K562 (cell line): ENCODE measurements around the gene ARHGAP15. TPM values are rescaled to one million over a fixed set of nuclear protein-coding genes. Genes with fewer than 3 reads are reported as not detected.

Experiments
- ATAC-seq: fragments of 200-7000 bp; cut with Tn5 transposase; 3 replicates; pipeline ENCODE4 v1.9.1; 2020; ENCODE audit warnings: moderate library complexity
- BruUV-seq: library from RNA; stranded (reverse); fragments of 400-500 nt; replicated peaks from 2 replicates; lab custom pipeline; 2021; lab: Mats Ljungman, UMichigan
- CTCF ChIA-PET: fragments of 300-600 bp; formaldehyde crosslinking; extraction: SDS; loops from one replicate; lab custom pipeline; 2021; ENCODE audit warnings: low intra/inter-chr PET ratio; lab: Yijun Ruan, JAX
- POLR2A ChIA-PET: fragments of 300-600, 350-650 bp; sonication (Branson Sonifier 250); formaldehyde crosslinking; extraction: SDS; loops from one replicate; lab custom pipeline; 2021; ENCODE audit warnings: antibody characterized with exemption, inconsistent platforms; lab: Yijun Ruan, JAX
- DNase-seq, 4 experiments: peaks; one replicate each; pipeline versions ENCODE4 v3.0.0 to v3.0.0-alpha.2; 2011 to 2018; ENCODE audit warnings: low spot score in 3 of 4, mixed read lengths in 3 of 4; ENCODE audit errors: extremely low read depth in 1 of 4
- FAIRE-seq: peaks from 2 replicates; lab custom pipeline; 2011; peaks lifted over from hg19 to GRCh38; lab: Jason Lieb, UNC
- H2AFZ ChIP-seq: 2 replicates; pipeline ENCODE4 v1.6.0; 2011; ENCODE audit warnings: low read depth, low read length, control low read depth, inconsistent platforms
- H3K27ac ChIP-seq: fragments of 200-600 bp; 3 replicates; pipeline ENCODE4 v1.8.0; 2011; ENCODE audit warnings: low read depth, mild to moderate bottlenecking, control low read depth, inconsistent platforms, low read length, moderate library complexity, mixed read lengths; ENCODE audit errors: extremely low read depth
- H3K27me3 ChIP-seq, 2 experiments: fragments of 300-600 bp in 1 of 2; 2 replicates in 1 of 2; 3 replicates in 1 of 2; pipeline versions ENCODE4 v1.6.0 to v1.8.0; 2011; ENCODE audit warnings: inconsistent platforms in 2 of 2, low read length in 2 of 2, mild to moderate bottlenecking in 1 of 2, mixed read lengths in 1 of 2, moderate library complexity in 1 of 2; ENCODE audit not compliant: control insufficient read depth in 2 of 2, insufficient read depth in 2 of 2
- H3K36me3 ChIP-seq: fragments of 300-600 bp; 3 replicates; pipeline ENCODE4 v1.8.0; 2011; ENCODE audit warnings: mild to moderate bottlenecking, low read length, inconsistent platforms; ENCODE audit not compliant: control insufficient read depth, insufficient read depth
- H3K4me1 ChIP-seq, 2 experiments: fragments of 200-600 bp in 1 of 2; replicated peaks in 1 of 2; 2 replicates in 1 of 2; 3 replicates in 1 of 2; pipeline versions ENCODE4 v1.5.1 to v1.8.0; 2011; ENCODE audit warnings: inconsistent platforms in 2 of 2, low read length in 2 of 2, mild to moderate bottlenecking in 1 of 2, mixed read lengths in 1 of 2, moderate library complexity in 1 of 2; ENCODE audit not compliant: control insufficient read depth in 2 of 2, insufficient read depth in 2 of 2
- H3K4me2 ChIP-seq: 2 replicates; pipeline ENCODE4 v1.6.1; 2011; ENCODE audit warnings: low read length, control low read depth, inconsistent platforms, mixed read lengths; ENCODE audit not compliant: insufficient read depth
- H3K4me3 ChIP-seq: fragments of 200-600 bp; sonication (generic), shearing (Covaris generic); 2 replicates; pipeline ENCODE4 v1.5.1; 2016; ENCODE audit warnings: control low read depth, inconsistent platforms
- H3K79me2 ChIP-seq: fragments of 200-600 bp; 3 replicates; pipeline ENCODE4 v1.8.0; 2011; ENCODE audit warnings: low read length, inconsistent platforms; ENCODE audit not compliant: control insufficient read depth, insufficient read depth
- H3K9ac ChIP-seq, 2 experiments: 2 replicates each; pipeline versions ENCODE4 v1.6.0 to v1.6.1; 2011; ENCODE audit warnings: low read depth in 2 of 2, low read length in 2 of 2, control low read depth in 1 of 2, inconsistent platforms in 1 of 2, mild to moderate bottlenecking in 1 of 2, mixed read lengths in 1 of 2; ENCODE audit not compliant: insufficient read depth in 1 of 2
- H3K9me1 ChIP-seq: one replicate; pipeline ENCODE4 v1.6.0; 2011; ENCODE audit warnings: inconsistent platforms, mild to moderate bottlenecking, low read length, moderate library complexity; ENCODE audit not compliant: control insufficient read depth, insufficient read depth
- H3K9me3 ChIP-seq: replicated peaks from 2 replicates; pipeline ENCODE4 v1.5.1; 2011; ENCODE audit warnings: low read depth, low read length, inconsistent platforms; ENCODE audit not compliant: control insufficient read depth, insufficient read depth
- H4K20me1 ChIP-seq: replicated peaks from 2 replicates; pipeline ENCODE4 v1.6.1; 2011; ENCODE audit warnings: low read length, inconsistent platforms, mixed read lengths; ENCODE audit not compliant: control insufficient read depth, insufficient read depth
- BRF1 ChIP-seq: IDR thresholded peaks from 3 replicates; pipeline ENCODE4 v1.6.1; 2011; ENCODE audit warnings: borderline replicate concordance, mild to moderate bottlenecking; ENCODE audit not compliant: insufficient read length; ENCODE audit errors: extremely low read depth
- ETV5 ChIP-seq: sonication (generic); formaldehyde crosslinking; IDR thresholded peaks from 2 replicates; pipeline ENCODE4 v1.4.0; 2020; ENCODE audit warnings: low read depth, mild to moderate bottlenecking, missing genetic modification reagents
- HMG20A ChIP-seq: fragments of 450-650 bp; formaldehyde crosslinking; conservative IDR thresholded peaks from 2 replicates; pipeline ENCODE4 v1.4.0; 2020; ENCODE audit warnings: mild to moderate bottlenecking, mixed read lengths
- MEF2A ChIP-seq: IDR thresholded peaks from 2 replicates; pipeline ENCODE4 v1.6.1; 2011; ENCODE audit warnings: low read depth, mild to moderate bottlenecking, low read length, moderate library complexity; ENCODE audit not compliant: control insufficient read depth
- MEF2D ChIP-seq: conservative IDR thresholded peaks from 2 replicates; pipeline ENCODE4 v1.6.1; 2016; ENCODE audit warnings: low read depth, missing genetic modification characterization, missing compliant biosample characterization
- MEIS2 ChIP-seq: fragments of 450-650 bp; IDR thresholded peaks from 2 replicates; pipeline ENCODE4 v1.6.1; 2014; ENCODE audit warnings: mild to moderate bottlenecking; ENCODE audit not compliant: partially characterized antibody
- NBN ChIP-seq: fragments of 450-650 bp; IDR thresholded peaks from 2 replicates; pipeline ENCODE4 v1.6.1; 2016; ENCODE audit warnings: low read depth, mild to moderate bottlenecking
- NCOR1 ChIP-seq: fragments of 450-650 bp; IDR thresholded peaks from 2 replicates; pipeline ENCODE4 v1.6.1; 2016; ENCODE audit warnings: mild to moderate bottlenecking, moderate library complexity
- NR3C1 ChIP-seq: sonication (generic); formaldehyde crosslinking; IDR thresholded peaks from 2 replicates; pipeline ENCODE4 v1.8.1; 2022; ENCODE audit warnings: missing genetic modification reagents
- SIRT6 ChIP-seq: IDR thresholded peaks from one replicate; pipeline ENCODE4 v1.6.1; 2012; ENCODE audit warnings: low read depth, mild to moderate bottlenecking, control low read depth, inconsistent platforms, low read length, moderate library complexity
- WHSC1 ChIP-seq: IDR thresholded peaks from one replicate; pipeline ENCODE4 v1.6.1; 2012; ENCODE audit warnings: low read length, control low read depth, inconsistent platforms
- ZNF316 ChIP-seq: fragments of 450-650 bp; IDR thresholded peaks from 2 replicates; pipeline ENCODE4 v1.6.1; 2016
- ZNF354B ChIP-seq: fragments of 250-450 bp; sonication (Bioruptor Pico); IDR thresholded peaks from 2 replicates; pipeline ENCODE4 v1.4.0; 2020
- ZNF512 ChIP-seq: IDR thresholded peaks from 2 replicates; pipeline ENCODE4 v1.6.1; 2016; ENCODE audit warnings: missing genetic modification characterization, missing compliant biosample characterization
- WGBS: fragments of 100-300 bp; shearing (Covaris generic); methylation state at CpG from one replicate; pipeline ENCODE4 v1.1.6; 2016; ENCODE audit warnings: low coverage, mixed read lengths; ENCODE audit not compliant: insufficient coverage; ENCODE audit errors: missing lambda C conversion rate; 5-methylcytosine and 5-hydroxymethylcytosine counted together
- in situ Hi-C: fragments of 300-500 bp; cut with MboI; formaldehyde crosslinking; loops from 4 replicates; pipeline ENCODE4 v1.15.0; 2018; ENCODE audit warnings: inconsistent platforms, mixed read lengths
- intact Hi-C: fragments of 100-400 bp; cut with micrococcal nuclease; formaldehyde crosslinking; loops from 2 replicates; pipeline ENCODE4 v1.14.2; 2022
- polyA plus RNA-seq, 8 experiments: library from polyadenylated mRNA; depleted of rRNA in 4 of 8; stranded (reverse) in 5 of 8; unstranded in 3 of 8; fragments of >200 nt; fragmentation: Nextera tagmentation in 2 of 8; fragmentation: Illumina TruSeq in 1 of 8; extraction: Ambion mirVana in 2 of 8; extraction: Trizol in 1 of 8; gene quantifications; 2 replicates each; pipeline versions ENCODE4 v1.2.1 to v1.2.3, GENCODE V29; 2011 to 2014; ENCODE audit warnings: inconsistent platforms in 1 of 8, missing spikeins in 1 of 8
- total RNA-seq, 7 experiments: library from RNA; depleted of rRNA in 6 of 7; stranded (reverse); fragments of >200 nt in 6 of 7; fragmentation: Illumina TruSeq in 2 of 7; extraction: Trizol in 2 of 7; gene quantifications; 2 replicates each; pipeline versions ENCODE4 v1.2.1 to v1.2.3, GENCODE V29; 2011 to 2021; ENCODE audit warnings: low replicate concordance in 1 of 7
- TF ChIP-seq, protein P1 (sequence below): fragments of 450-650 bp; formaldehyde crosslinking; IDR thresholded peaks from 2 replicates; pipeline ENCODE4 v1.4.0; 2022; ENCODE audit warnings: missing genetic modification characterization

The ARHGAP15 gene
- total and polyA plus RNA-seq, 9 of the 15 experiments (the other 6 are each of a cell fraction or from before 2014, with no cell fraction given), result 1.5 to 17.9 (median 7.9) TPM

GRCh38 chr2:143742581-143742980, 613.4 kb downstream of the ARHGAP15 start:
- CTCF ChIA-PET, result no interaction called here
- Histone ChIP-seq H3K27ac (no peak overlapping the region), H4K20me1 (no peaks in the 10 kb centered on the region), H3K9ac (no peak overlapping the region), H3K9me1 (no peaks in the 10 kb centered on the region), H3K4me3 (no peak overlapping the region), H3K4me1 (0 out of 5 replicates have a peak, but pooled peaks cover 0 to 4% of the 10 kb centered on the region in 2 experiments), H3K79me2 (no peaks in the 10 kb centered on the region), H3K4me2 (no peak overlapping the region), H3K9me3 (no peaks in the 10 kb centered on the region), H3K36me3 (no peaks in the 10 kb centered on the region), H3K27me3 (no peaks in the 10 kb centered on the region), H2AFZ (peak overlapping the region; percentile 51)
- intact Hi-C loops (no loop called here), in situ Hi-C loops (no loop called here)
- no peak for TF ChIP-seq NBN
- TF ChIP-seq ZNF316, result peak; percentile 17; the same call in 1 of the 2 replicates
- POLR2A ChIA-PET, result no interaction called here
- FAIRE-seq (no peak), ATAC-seq (peak; percentile 36; the same call in 1 of the 3 replicates), DNase-seq (no peak)
- WGBS, result 14% methylated on average over 5 of the region's 5 CpGs
- no TSS peak for BruUV-seq

DNA sequence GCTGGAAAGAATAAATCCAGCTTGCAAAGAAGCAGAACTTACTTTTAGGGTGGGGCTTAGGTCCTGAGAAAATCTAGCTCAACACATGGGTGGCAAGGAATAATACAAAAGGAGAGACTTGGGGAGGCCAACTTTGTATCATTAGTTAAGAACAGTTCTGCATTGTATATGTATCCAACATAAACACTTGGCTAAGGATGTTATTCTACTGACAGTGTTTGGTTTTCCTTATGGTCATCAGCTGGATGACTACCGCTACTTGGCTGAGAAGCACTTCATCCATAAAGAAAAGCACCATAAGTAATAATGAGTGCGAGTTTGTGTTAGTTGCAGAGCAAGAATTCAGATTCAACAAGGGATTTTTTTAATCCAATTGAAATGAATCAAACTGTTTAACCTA, 614.9 kb downstream of the ARHGAP15 start:
- Histone ChIP-seq H3K9me3 (no peaks in the 10 kb centered on the region), H3K4me1 (0 out of 5 replicates have a peak, but pooled peaks cover 0 to 4% of the 10 kb centered on the region in 2 experiments), H3K27me3 (no peaks in the 10 kb centered on the region), H3K79me2 (no peaks in the 10 kb centered on the region), H4K20me1 (no peaks in the 10 kb centered on the region), H3K27ac (no peak overlapping the region), H3K9me1 (no peaks in the 10 kb centered on the region), H3K4me3 (no peak overlapping the region), H2AFZ (no peak overlapping the region), H3K4me2 (no peak overlapping the region), H3K36me3 (no peaks in the 10 kb centered on the region), H3K9ac (no peak overlapping the region)
- no TSS peak for BruUV-seq
- no peak for FAIRE-seq
- 41% methylated on average over 2 of the region's 2 CpGs for WGBS
- no peak for DNase-seq
- ATAC-seq, result no peak
- POLR2A ChIA-PET, result interaction anchor here (0.6 to 1.6 kb wide), 2 partner anchors 18 to 771 kb away, joined by 3 read pairs; no protein-coding TSS in a partner anchor
- in situ Hi-C loops, result no loop called here
- CTCF ChIA-PET, result no interaction called here
- intact Hi-C loops, result no loop called here
- TF ChIP-seq, protein P1, sequence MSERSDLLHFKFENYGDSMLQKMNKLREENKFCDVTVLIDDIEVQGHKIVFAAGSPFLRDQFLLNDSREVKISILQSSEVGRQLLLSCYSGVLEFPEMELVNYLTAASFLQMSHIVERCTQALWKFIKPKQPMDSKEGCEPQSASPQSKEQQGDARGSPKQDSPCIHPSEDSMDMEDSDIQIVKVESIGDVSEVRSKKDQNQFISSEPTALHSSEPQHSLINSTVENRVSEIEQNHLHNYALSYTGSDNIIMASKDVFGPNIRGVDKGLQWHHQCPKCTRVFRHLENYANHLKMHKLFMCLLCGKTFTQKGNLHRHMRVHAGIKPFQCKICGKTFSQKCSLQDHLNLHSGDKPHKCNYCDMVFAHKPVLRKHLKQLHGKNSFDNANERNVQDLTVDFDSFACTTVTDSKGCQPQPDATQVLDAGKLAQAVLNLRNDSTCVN (CRISPR knock-in tag), result no peak
- TF ChIP-seq SIRT6, result no peak
- TF ChIP-seq ZNF512, result no peak
- no peak for TF ChIP-seq MEIS2
- TF ChIP-seq NCOR1, result no peak
- TF ChIP-seq WHSC1, result no peak
- no peak for TF ChIP-seq MEF2D
- TF ChIP-seq HMG20A (CRISPR knock-in tag), result no peak
- no peak for TF ChIP-seq MEF2A
- TF ChIP-seq NR3C1, result no peak
- TF ChIP-seq BRF1, result no peak
- TF ChIP-seq ZNF354B (CRISPR knock-in tag), result no peak
- TF ChIP-seq ETV5 (CRISPR knock-in tag), result no peak
